WERI-Rb-1 (cell line): ENCODE measurements around the gene SLC30A3.
A peak's percentile ranks its signal among the peaks of the same experiment; 100 is the strongest.
"Not testable (repeated sequence)": the region's sequence is repeated elsewhere in the genome, so short reads cannot be mapped to it uniquely, and the experiment has no call there.

Experiments
- DNase-seq: peaks from one replicate; pipeline ENCODE4 v3.0.0-alpha.2; 2020
- H3K27ac ChIP-seq: fragments of 250-450 bp; sonication (Bioruptor Pico); 2 replicates; pipeline ENCODE4 v1.5.1; 2020; ENCODE audit warnings: mild to moderate bottlenecking, moderate library complexity
- H3K27me3 ChIP-seq: fragments of 250-450 bp; sonication (Bioruptor Pico); 2 replicates; pipeline ENCODE4 v1.5.1; 2021; ENCODE audit warnings: mild to moderate bottlenecking, low read depth, moderate library complexity; ENCODE audit not compliant: insufficient read depth, severe bottlenecking
- H3K36me3 ChIP-seq: fragments of 250-450 bp; sonication (Bioruptor Pico); 2 replicates; pipeline ENCODE4 v1.5.1; 2020; ENCODE audit warnings: mild to moderate bottlenecking, moderate library complexity
- H3K4me3 ChIP-seq: 2 replicates; pipeline ENCODE4 v1.5.1; 2011; ENCODE audit warnings: low read depth, mild to moderate bottlenecking, control low read depth, low read length
- H3K9me3 ChIP-seq: fragments of 250-450 bp; sonication (Bioruptor Pico); 2 replicates; pipeline ENCODE4 v1.5.1; 2021; ENCODE audit warnings: mild to moderate bottlenecking, moderate library complexity; ENCODE audit not compliant: severe bottlenecking
- TF ChIP-seq, protein P1 (sequence below): IDR thresholded peaks from 2 replicates; pipeline ENCODE4 v1.5.1; 2011; ENCODE audit warnings: low read depth, mild to moderate bottlenecking, control low read depth, inconsistent platforms, low read length

The SLC30A3 gene

DNA sequence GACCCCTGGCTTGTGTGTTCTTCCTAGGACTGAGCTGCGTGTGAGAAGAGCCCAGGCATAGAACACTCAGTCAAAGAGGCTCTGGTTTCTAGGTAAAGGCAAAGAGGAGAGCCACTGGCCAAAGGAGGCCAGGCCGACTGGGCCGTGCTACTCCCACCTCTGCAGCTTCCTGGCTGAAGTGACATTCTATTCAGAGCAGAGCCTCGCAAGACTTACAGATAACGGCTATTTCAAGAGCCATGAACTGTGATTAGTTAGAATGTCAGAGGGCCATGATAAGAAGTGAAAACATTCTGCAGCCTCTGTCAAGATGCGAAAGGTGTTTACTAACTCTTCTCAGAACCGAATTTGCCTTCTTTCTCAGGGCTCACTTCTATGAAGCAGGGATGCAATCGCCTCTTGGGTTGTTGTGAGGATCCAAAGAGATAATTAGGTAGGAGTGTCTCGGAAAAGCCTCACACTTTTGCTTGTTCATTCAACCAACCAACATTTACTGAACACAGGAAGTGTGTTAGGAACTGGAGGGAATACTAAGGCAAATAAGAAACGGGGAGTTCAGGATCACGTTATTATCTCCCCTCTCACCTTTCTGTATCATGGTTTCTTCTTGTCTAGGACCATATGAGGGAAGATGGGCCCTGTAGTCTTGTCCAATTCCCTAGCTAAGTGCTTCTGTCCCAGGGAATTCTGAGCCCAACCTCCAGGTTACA is 8.9 kb upstream of the SLC30A3 start:
- no peaks in the 10 kb centered on the region for H3K36me3 ChIP-seq
- no peaks in the 10 kb centered on the region for H3K9me3 ChIP-seq
- H3K27me3 ChIP-seq, result no peaks in the 10 kb centered on the region
- no peak overlapping the region for H3K4me3 ChIP-seq
- TF ChIP-seq, protein P1, sequence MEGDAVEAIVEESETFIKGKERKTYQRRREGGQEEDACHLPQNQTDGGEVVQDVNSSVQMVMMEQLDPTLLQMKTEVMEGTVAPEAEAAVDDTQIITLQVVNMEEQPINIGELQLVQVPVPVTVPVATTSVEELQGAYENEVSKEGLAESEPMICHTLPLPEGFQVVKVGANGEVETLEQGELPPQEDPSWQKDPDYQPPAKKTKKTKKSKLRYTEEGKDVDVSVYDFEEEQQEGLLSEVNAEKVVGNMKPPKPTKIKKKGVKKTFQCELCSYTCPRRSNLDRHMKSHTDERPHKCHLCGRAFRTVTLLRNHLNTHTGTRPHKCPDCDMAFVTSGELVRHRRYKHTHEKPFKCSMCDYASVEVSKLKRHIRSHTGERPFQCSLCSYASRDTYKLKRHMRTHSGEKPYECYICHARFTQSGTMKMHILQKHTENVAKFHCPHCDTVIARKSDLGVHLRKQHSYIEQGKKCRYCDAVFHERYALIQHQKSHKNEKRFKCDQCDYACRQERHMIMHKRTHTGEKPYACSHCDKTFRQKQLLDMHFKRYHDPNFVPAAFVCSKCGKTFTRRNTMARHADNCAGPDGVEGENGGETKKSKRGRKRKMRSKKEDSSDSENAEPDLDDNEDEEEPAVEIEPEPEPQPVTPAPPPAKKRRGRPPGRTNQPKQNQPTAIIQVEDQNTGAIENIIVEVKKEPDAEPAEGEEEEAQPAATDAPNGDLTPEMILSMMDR, result no peak
- no peak overlapping the region for H3K27ac ChIP-seq
- DNase-seq, result no peak

DNA sequence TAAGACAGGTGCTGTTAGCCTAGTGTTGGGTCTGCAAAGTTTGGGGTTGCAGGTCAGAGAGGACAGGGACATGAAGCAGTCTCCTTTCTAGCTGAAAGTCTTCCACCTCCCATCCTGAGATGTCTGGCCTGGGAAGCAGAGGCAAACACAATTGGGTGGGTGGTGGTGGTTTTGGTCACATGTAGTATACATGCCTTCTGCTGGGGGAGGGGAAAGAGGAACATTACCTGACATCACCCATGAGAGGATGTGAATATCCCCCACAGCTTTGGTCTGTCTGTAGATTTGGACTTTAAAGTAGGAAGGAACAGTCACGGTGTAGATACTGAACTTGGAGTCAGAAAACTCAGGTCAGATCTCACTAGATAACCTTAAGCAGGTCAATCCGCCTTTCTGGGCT is 7.8 kb upstream of the SLC30A3 start:
- Histone ChIP-seq H3K9me3 (no peaks in the 10 kb centered on the region), H3K4me3 (no peak overlapping the region), H3K27me3 (no peaks in the 10 kb centered on the region), H3K27ac (no peak overlapping the region), H3K36me3 (no peaks in the 10 kb centered on the region)
- TF ChIP-seq, protein P1, result no peak
- DNase-seq, result no peak

- Histone ChIP-seq H3K27ac (no peak overlapping the region), H3K4me3 (no peak overlapping the region), H3K9me3 (no peaks in the 10 kb centered on the region), H3K36me3 (no peaks in the 10 kb centered on the region), H3K27me3 (no peaks in the 10 kb centered on the region)
- TF ChIP-seq, protein P1, result no peak
- DNase-seq, result no peak
These were observed 7.3 kb upstream of the SLC30A3 start for GRCh38 chr2:27270131-27270530.

GRCh38 chr2:27268296-27268695 is 5.4 kb upstream of the SLC30A3 start:
- H3K27ac ChIP-seq, H3K9me3 ChIP-seq, H3K27me3 ChIP-seq, DNase-seq, H3K4me3 ChIP-seq, H3K36me3 ChIP-seq: not testable (repeated sequence)

DNA sequence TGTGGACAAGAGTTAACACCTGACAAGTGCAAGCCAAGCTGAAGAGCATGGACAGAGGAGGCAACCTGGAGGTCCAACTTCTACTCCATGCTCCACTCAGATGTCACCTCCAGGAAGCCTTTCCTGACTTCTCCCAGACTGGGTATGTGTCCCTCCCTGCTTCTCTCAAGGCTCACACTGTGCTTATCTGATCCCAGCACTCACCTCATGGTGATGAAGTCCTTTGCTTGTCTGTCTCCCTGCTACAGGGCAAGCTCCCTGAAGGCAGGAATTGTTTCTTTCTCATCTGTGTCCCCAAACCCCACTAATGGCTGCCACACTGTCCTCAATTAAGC is 2.7 kb upstream of the SLC30A3 start:
- DNase-seq, result no peak
- no peaks in the 10 kb centered on the region for H3K9me3 ChIP-seq
- no peak overlapping the region for H3K27ac ChIP-seq
- H3K27me3 ChIP-seq, result peaks cover 29% of the 10 kb centered on the region
- TF ChIP-seq, protein P1, result no peak
- no peaks in the 10 kb centered on the region for H3K36me3 ChIP-seq
- no peak overlapping the region for H3K4me3 ChIP-seq

GRCh38 chr2:27264753-27265535 is 2.1 kb upstream of the SLC30A3 start:
- Histone ChIP-seq H3K9me3 (no peaks in the 10 kb centered on the region), H3K27me3 (peaks cover 29% of the 10 kb centered on the region), H3K4me3 (peak overlapping the region; percentile 76), H3K27ac (peak overlapping the region; percentile 34; the same call in 1 of the 2 replicates), H3K36me3 (no peaks in the 10 kb centered on the region)
- DNase-seq, result peak; percentile 84
- TF ChIP-seq, protein P1, result peak; percentile 87
